ENCODE data around the gene C3orf70. TPM values are rescaled to one million over a fixed set of nuclear protein-coding genes. Genes with fewer than 3 reads are reported as not detected.

The C3orf70 gene
- total RNA-seq, 4 donors from 2014 or later: 7.8 to 13.8 (median 9.8) TPM

- TF ChIP-seq EP300 (IDR thresholded peaks at IDR 0.05) (no peak), CTCF (IDR thresholded peaks at IDR 0.05) (no peak), POLR2A (IDR thresholded peaks at IDR 0.05) (no peak)
- peaks cover 0 to 26% (median 8%) of the 10 kb centered on the region in 4 donors for H3K4me1 ChIP-seq
- H3K9me3 ChIP-seq: no peaks in the 10 kb centered on the region
- H3K4me3 ChIP-seq: no peak overlapping the region
- no peaks in the 10 kb centered on the region for H3K27me3 ChIP-seq
- H3K36me3 ChIP-seq: no peaks in the 10 kb centered on the region
- DNase-seq (ENCODE audit: low spot score in 2 of 2): no peak
- WGBS, 2 donors: 76 to 81% methylated on average over 11 of the region's 11 CpGs
- H3K27ac ChIP-seq: peak overlapping the region in 1 of 4 donors; percentile 17
Measured at GRCh38 chr3:185172086-185173049, 19.5 kb upstream of the C3orf70 start.

- Histone ChIP-seq H3K36me3 (no peaks in the 10 kb centered on the region), H3K4me3 (no peak overlapping the region), H3K4me1 (no peaks in the 10 kb centered on the region), H3K9me3 (no peaks in the 10 kb centered on the region), H3K27ac (no peak overlapping the region), H3K27me3 (no peaks in the 10 kb centered on the region)
- DNase-seq (ENCODE audit: low spot score in 2 of 2): no peak
- 72 to 79% methylated on average over 5 to 6 of the region's 6 CpGs for WGBS, 2 donors
- TF ChIP-seq EP300 (IDR thresholded peaks at IDR 0.05): no peak
Measured at GRCh38 chr3:185164428-185165217, 11.8 kb upstream of the C3orf70 start.

GRCh38 chr3:185162634-185163033, 9.8 kb upstream of the C3orf70 start:
- Histone ChIP-seq H3K27ac (no peak overlapping the region), H3K27me3 (no peaks in the 10 kb centered on the region), H3K36me3 (no peaks in the 10 kb centered on the region), H3K4me1 (no peaks in the 10 kb centered on the region), H3K9me3 (no peaks in the 10 kb centered on the region), H3K4me3 (no peak overlapping the region)
- DNase-seq (ENCODE audit: low spot score in 2 of 2): no peak
- TF ChIP-seq CTCF (IDR thresholded peaks at IDR 0.05) (no peak), EP300 (IDR thresholded peaks at IDR 0.05) (no peak), POLR2A (IDR thresholded peaks at IDR 0.05) (no peak)
- WGBS, 2 donors: 82 to 84% methylated on average over 8 of the region's 8 CpGs

- no peaks in the 10 kb centered on the region for H3K4me1 ChIP-seq
- H3K36me3 ChIP-seq: no peaks in the 10 kb centered on the region
- H3K4me3 ChIP-seq: no peak overlapping the region
- TF ChIP-seq POLR2A (IDR thresholded peaks at IDR 0.05) (no peak), EP300 (IDR thresholded peaks at IDR 0.05) (no peak), CTCF (IDR thresholded peaks at IDR 0.05) (no peak)
- DNase-seq (ENCODE audit: low spot score in 2 of 2): no peak
- H3K27ac ChIP-seq: no peak overlapping the region
- H3K27me3 ChIP-seq: no peaks in the 10 kb centered on the region
- no peaks in the 10 kb centered on the region for H3K9me3 ChIP-seq
- 68 to 70% methylated on average over 5 of the region's 5 CpGs for WGBS, 2 donors
Measured at GRCh38 chr3:185161761-185162160, 8.9 kb upstream of the C3orf70 start.

- no peak for TF ChIP-seq CTCF (IDR thresholded peaks at IDR 0.05)
- TF ChIP-seq EP300 (IDR thresholded peaks at IDR 0.05): no peak
- no peak for TF ChIP-seq POLR2A (IDR thresholded peaks at IDR 0.05)
- no peak for DNase-seq (ENCODE audit: low spot score in 2 of 2)
- WGBS, 2 donors: 91 to 95% methylated on average over 3 of the region's 3 CpGs
- Histone ChIP-seq H3K4me3 (no peak overlapping the region), H3K4me1 (peaks cover 0 to 21% (median 7%) of the 10 kb centered on the region in 4 donors), H3K9me3 (no peaks in the 10 kb centered on the region), H3K27me3 (no peaks in the 10 kb centered on the region), H3K36me3 (no peaks in the 10 kb centered on the region), H3K27ac (no peak overlapping the region)
Measured at GRCh38 chr3:185157347-185157746, 4.5 kb upstream of the C3orf70 start.

All from tibial nerve (tissue), 4 donors.